Stimulated activated CD4-positive, alpha-beta T cell treated with anti-CD3 and anti-CD28 coated beads, Interleukin-1b, Interleukin-23, amount 100 ng/mL, for 24 hours (primary cell): ENCODE results near the gene IL13RA1.
A peak's percentile ranks its signal among the peaks of the same experiment; 100 is the strongest.
"Not testable (repeated sequence)": the region's sequence is repeated elsewhere in the genome, so short reads cannot be mapped to it uniquely, and the experiment has no call there.

Source experiments
- DNase-seq, 4 experiments: peaks; one replicate each; pipeline ENCODE4 v3.0.0-alpha.2; 2020; ENCODE audit warnings: low read depth in 4 of 4, low spot score in 1 of 4

Gene IL13RA1

DNA sequence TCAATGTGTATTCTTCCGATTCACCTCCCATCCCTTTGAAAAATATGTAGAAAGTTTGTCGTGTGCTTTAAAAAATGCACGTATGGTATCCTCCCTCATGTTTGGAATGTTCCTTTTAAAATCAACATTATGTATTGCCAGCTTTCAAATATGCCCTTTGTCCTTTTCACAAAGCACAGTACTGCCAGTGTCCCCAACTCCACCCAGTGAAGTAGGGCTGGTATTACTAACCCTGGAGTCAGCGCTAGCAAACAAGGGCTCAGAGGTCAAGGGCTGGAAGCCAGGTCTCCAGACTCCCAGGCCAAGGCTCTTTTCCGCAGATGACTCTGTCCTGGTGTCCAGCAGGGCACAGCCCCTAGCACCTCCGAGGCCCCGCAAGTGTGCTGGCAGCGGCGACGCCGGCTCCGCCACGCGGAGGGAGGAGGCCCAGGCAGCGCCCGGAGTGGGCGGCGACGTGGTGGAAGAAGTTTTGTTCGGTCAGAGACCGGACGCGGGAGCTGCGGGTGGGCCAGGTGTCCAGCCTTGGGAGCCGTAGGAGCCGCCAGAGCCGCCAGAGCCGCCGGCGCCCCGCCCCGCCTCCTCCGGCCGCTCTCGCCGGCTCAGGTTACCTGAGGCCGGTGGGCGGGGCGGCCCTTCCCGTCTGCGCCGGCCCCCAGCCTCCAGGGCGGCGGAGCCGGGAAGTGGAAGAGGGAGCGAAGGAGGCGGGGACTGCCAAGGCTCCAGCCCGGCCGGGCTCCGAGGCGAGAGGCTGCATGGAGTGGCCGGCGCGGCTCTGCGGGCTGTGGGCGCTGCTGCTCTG, at the start of gene IL13RA1:
Gene IL13RA1, plus strand, starts transcription at position 720 of the 799 bp plus-strand sequence. Its CDS starts 33 bp downstream, at position 753.
- DNase-seq = peak in 1 of 4 experiments; percentile 26

GRCh38 chrX:118679290-118679689, 48.1 kb upstream of the IL13RA1 start:
- DNase-seq = no peak

GRCh38 chrX:118682258-118683014, 45.0 kb upstream of the IL13RA1 start:
- no peak for DNase-seq

DNA sequence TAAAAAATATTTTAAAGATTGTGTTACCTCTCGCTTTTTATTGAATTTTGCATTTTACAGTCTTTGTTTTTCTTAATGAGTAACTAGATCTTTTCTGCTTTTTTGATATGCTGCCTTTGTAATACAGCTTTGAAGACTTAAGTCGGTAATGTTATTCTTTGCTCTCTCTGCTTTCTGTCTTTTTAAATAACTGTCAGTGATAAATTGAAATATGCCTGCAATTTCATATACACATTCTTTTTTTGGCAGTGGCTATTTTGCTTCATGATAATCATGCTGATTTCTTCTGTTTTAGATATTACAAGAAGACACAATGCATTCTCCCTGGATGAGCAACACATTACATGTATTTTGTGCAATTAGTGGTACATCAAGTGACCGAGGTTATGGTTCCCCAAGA, 42.0 kb upstream of the IL13RA1 start:
- DNase-seq = no peak

GRCh38 chrX:118688935-118689334, 38.5 kb upstream of the IL13RA1 start:
- no peak for DNase-seq

GRCh38 chrX:118693843-118694242, 33.6 kb upstream of the IL13RA1 start:
- DNase-seq = no peak

- DNase-seq = no peak
Measured at GRCh38 chrX:118694638-118695037, 32.8 kb upstream of the IL13RA1 start.

DNA sequence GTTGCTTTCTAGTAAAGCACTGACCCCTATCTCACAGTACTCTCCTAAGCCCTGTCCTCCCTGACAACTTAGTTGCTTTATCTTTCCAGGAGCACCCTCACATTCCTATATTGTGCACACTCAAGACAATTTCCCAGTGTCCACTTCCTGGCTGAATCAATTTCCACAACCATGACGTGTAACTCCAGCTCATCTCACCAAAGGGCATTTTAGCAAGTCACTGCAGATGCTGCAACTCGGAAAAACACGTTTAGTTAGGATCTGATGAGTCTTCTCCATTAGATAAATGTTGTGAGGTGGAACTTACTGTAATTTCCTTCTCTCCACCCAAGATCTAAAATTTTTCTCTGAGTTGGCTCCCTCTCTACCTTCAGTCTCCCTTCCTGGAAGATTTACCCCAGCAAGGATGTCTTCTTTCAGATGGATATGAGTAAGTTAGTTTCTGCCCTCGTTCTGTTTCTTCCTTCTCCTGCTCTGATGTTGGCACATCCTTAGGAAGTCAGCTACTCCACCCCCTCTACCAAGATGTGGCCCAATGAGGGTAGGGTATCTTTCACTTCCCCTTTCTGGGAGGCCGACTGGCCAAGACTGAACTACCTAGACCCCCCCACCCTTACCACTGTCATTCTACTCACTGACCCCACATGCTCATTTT, 28.8 kb upstream of the IL13RA1 start:
- DNase-seq = no peak

- no peak for DNase-seq
Measured at GRCh38 chrX:118702741-118703140, 24.7 kb upstream of the IL13RA1 start.

DNA sequence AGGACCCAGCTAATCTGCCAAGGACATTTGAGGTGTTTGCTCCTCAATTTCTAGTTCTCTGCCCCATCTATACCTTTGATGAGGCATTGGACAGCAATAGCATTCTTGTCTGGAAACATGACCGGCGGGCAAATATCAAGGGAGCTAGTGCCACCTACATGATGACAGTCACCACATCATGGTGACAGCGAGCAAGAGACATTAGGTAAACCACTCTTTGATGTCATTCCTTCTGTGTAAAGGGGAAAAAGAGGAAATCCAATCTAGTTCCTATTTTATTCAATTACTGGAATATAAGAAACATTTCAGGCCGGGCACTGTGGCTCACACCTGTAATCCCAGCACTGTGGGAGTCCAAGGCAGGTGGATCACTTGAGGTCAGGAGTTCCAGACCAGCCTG, 20.7 kb upstream of the IL13RA1 start:
- DNase-seq = no peak

GRCh38 chrX:118714521-118714920, 12.9 kb upstream of the IL13RA1 start:
- no peak for DNase-seq

GRCh38 chrX:118715917-118716316, 11.5 kb upstream of the IL13RA1 start:
- not testable (repeated sequence) for DNase-seq

DNA sequence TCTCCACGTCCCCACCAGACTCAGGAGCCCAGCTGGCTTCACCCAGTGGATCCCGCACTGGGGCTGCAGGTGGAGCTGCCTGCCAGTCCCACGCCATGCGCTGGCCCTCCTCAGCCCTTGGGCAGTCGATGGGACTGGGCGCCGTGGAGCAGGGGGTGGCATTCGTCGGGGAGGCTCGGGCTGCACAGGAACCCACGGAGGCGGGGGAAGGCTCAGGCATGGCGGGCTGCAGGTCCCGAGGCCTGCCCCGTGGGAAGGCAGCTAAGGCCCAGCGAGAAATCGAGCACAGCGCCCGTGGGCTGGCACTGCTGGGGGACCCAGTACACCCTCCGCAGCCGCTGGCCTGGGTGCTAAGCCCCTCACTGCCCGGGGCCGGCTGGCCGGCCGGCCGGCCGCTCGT, 10.6 kb upstream of the IL13RA1 start:
- DNase-seq = not testable (repeated sequence)

- no peak for DNase-seq
Measured at GRCh38 chrX:118717678-118718391, 9.6 kb upstream of the IL13RA1 start.

GRCh38 chrX:118718737-118719136, 8.7 kb upstream of the IL13RA1 start:
- DNase-seq = no peak

- no peak for DNase-seq
Measured at GRCh38 chrX:118720058-118720707, 7.2 kb upstream of the IL13RA1 start.

DNA sequence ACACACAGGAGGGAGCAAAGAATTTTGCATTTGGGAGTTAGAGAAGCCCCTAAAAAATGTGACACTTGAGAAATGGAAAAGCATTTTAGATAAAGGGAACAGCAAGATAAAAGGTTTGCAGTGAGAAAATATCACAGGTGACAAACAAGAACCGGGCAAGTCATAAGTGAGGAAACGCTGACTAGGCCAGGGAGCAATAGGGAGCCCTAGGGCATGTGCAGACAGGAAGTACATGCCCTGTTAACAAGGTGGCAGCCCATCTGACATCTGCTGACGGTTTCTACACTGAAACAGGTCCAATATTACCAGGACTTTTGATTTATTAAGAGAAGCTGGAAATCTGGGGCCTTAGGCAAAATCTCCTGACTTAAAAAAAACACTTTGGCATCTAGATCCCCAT, 4.0 kb upstream of the IL13RA1 start:
- DNase-seq = no peak

DNA sequence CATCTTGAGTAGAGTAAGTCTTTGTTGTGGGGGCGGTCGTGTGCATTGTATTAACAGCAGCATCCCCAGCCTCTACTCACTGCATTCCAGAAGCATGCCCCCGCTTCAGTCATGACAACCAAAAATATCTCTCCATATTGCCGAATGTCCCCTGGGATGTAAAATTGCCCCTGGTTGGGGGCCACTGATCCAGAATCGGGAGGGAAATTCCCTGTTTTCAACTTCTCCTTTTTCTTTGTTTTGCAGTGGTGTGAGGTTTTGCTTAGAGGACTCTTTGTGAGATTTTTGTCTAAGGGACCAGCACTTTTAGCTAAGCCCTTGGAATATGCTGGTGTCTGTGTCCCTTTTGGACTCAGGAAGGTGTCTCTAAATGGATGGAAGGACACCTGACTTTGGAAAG, 3.0 kb upstream of the IL13RA1 start:
- no peak for DNase-seq

DNA sequence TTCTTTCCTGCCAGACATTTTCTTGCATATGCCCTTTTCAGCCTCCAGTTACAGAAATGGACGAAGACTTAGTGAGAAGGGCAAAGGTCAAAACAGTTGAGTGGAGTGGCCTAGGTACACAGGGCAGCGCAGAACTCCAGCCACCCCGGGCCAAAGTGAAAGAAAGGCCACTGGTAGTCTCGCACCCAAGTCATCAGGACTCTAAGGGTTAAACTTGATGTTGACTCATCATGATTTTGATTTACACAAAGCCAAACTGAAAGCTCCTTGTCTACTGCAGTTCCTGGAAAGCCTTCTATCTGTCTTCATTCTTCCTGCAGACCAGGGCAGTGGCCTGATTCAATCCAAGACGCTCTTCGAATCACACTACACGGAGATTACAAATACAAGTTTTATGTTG, 2.6 kb upstream of the IL13RA1 start:
- DNase-seq = no peak

- no peak for DNase-seq
Measured at GRCh38 chrX:118726396-118726795, 1.0 kb upstream of the IL13RA1 start.
